ENCODE data around the gene OPN1SW. TPM values are rescaled to one million over a fixed set of nuclear protein-coding genes. Genes with fewer than 3 reads are reported as not detected.

Gene OPN1SW
- total RNA-seq, 2 donors from 2014 or later, result not detected

DNA sequence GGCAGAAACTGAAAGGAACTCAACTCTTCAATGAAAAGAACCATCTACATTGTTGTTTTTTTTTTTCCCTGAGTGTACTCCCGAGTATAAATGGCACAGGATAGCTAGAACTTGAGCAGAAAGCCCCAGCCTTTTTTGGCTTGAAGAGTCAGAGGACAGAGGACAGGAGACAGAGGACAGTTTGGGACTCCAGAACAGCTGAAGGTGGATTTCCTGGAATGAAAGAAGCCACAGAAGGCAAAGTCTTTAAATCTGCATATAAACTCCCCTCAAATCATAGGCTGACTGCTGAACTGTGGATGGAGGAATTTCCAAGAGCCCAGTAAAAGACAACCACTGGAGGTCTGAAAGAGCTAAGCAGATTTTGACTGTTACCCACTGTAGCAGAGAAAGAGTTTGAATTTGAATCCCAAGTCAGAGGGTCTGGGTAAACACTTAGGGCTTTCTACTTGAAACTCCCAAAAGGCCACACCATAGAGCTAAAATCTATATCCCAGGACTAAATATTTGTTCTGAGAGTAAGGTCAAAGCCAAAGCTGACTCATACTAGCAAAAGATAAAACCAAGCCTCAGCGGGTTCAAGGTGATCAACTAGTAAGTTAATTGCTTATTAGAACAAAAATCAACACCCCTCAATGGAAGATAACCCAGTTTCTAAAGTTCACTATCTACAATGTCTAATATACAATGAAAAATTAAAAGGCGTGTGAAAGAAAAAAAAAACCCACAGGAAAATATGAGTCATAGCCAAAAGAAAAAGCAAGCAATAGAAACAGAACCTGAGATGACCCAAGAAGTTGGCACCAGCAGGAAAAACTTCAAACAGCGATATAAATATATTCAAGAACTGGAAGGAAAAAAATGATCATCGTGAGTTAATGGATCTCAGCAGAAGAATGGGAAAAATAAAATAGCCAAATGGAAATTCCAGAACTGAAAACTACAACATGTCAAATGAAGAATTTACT, 1.8 kb upstream of the OPN1SW start:
- no peaks in the 10 kb centered on the region for H3K27me3 ChIP-seq
- no peaks in the 10 kb centered on the region for H3K4me1 ChIP-seq
- no peaks in the 10 kb centered on the region for H3K36me3 ChIP-seq (replicated peaks in 1 of 2; ENCODE audit: insufficient read depth in 1 of 2, low read depth in 2 of 2)
- DNase-seq, result no peak
- no peaks in the 10 kb centered on the region for H3K9me3 ChIP-seq
- H3K4me3 ChIP-seq, result no peak overlapping the region
- TF ChIP-seq CTCF (IDR thresholded peaks at IDR 0.05) (no peak), POLR2A (IDR thresholded peaks at IDR 0.05) (no peak)
- no peak for ATAC-seq
- intact Hi-C loops (cut with DNase I), result no loop called here
- WGBS, 2 donors, result 41 to 44% methylated on average over 5 of the region's 5 CpGs
- no peak overlapping the region for H3K27ac ChIP-seq

DNA sequence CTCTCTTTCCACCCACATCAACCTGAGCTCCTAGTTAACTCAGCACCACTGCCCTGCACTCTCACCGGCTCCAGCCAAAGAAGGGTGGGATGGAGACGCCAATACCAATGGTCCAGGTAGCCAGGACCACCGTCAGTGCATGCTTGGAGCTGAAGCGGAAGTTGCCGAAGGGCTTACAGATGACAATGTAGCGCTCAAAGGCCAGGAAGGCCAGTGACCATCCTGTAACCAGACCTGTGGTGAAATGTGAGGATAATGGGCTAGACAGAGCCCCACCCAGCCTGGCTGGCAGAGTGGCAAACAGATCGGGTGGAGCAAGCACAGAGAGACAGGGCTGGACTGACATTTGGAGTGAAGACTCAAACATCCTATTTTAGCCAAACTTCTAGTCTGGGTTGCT, 673 bp downstream of the OPN1SW start:
- TF ChIP-seq CTCF (IDR thresholded peaks at IDR 0.05), result no peak
- TF ChIP-seq POLR2A (IDR thresholded peaks at IDR 0.05), result no peak
- Histone ChIP-seq H3K9me3 (no peaks in the 10 kb centered on the region), H3K36me3 (replicated peaks in 1 of 2; ENCODE audit: insufficient read depth in 1 of 2, low read depth in 2 of 2) (peaks cover 0 to 4% of the 10 kb centered on the region in 2 donors), H3K4me1 (peaks cover 10% of the 10 kb centered on the region), H3K27ac (no peak overlapping the region), H3K27me3 (no peaks in the 10 kb centered on the region), H3K4me3 (no peak overlapping the region)
- intact Hi-C loops (cut with DNase I), result no loop called here
- ATAC-seq (no peak), DNase-seq (no peak)
- whole genome bisulfite sequencing, 2 donors, result 96 to 100% methylated on average over 7 of the region's 7 CpGs

GRCh38 chr7:128774029-128774689, 1.4 kb downstream of the OPN1SW start:
- no peak for ATAC-seq
- Histone ChIP-seq H3K9me3 (no peaks in the 10 kb centered on the region), H3K36me3 (replicated peaks in 1 of 2; ENCODE audit: insufficient read depth in 1 of 2, low read depth in 2 of 2) (peaks cover 0 to 4% of the 10 kb centered on the region in 2 donors), H3K27ac (no peak overlapping the region), H3K4me1 (peaks cover 16% of the 10 kb centered on the region), H3K27me3 (no peaks in the 10 kb centered on the region), H3K4me3 (no peak overlapping the region)
- WGBS, 2 donors, result 91 to 94% methylated on average over 12 to 13 of the region's 13 CpGs
- DNase-seq, result no peak
- intact Hi-C loops (cut with DNase I), result no loop called here
- TF ChIP-seq POLR2A (IDR thresholded peaks at IDR 0.05) (no peak), CTCF (IDR thresholded peaks at IDR 0.05) (no peak)

DNA sequence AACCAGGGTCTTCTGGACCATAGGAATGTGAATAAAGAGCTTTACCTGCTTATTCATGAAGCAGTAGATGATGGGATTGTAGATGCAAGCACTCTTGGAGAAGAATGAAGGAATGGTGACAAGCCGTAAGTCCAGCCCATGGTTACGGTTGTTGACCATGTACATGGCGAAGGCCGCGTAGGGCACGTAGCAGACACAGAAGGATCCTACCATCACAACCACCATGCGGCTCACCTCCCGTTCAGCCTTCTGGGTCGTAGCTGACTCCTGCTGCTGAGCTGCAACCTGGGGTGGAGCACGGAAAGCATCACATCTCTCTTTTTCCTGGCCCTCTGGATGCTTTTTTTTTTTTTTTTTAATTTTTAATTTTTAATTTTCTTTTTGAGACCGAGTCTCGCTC, 2.0 kb downstream of the OPN1SW start:
- no peak for ATAC-seq
- WGBS, 2 donors, result 94 to 98% methylated on average over 12 of the region's 12 CpGs

More for the DNA sequence above, 2.0 kb downstream of the OPN1SW start:
- no peak overlapping the region for H3K4me3 ChIP-seq
- H3K36me3 ChIP-seq (replicated peaks in 1 of 2; ENCODE audit: insufficient read depth in 1 of 2, low read depth in 2 of 2), result peaks cover 0 to 4% of the 10 kb centered on the region in 2 donors
- no peak overlapping the region for H3K27ac ChIP-seq
- TF ChIP-seq POLR2A (IDR thresholded peaks at IDR 0.05) (no peak), CTCF (IDR thresholded peaks at IDR 0.05) (no peak)
- intact Hi-C loops (cut with DNase I), result no loop called here
- no peak for DNase-seq
- H3K9me3 ChIP-seq, result no peaks in the 10 kb centered on the region
- H3K27me3 ChIP-seq, result no peaks in the 10 kb centered on the region
- peaks cover 16% of the 10 kb centered on the region for H3K4me1 ChIP-seq
